Measurements from ENCODE around the gene DENND1C.
"Not testable (repeated sequence)": the region's sequence is repeated elsewhere in the genome, so short reads cannot be mapped to it uniquely, and the experiment has no call there.

DENND1C gene

GRCh38 chr19:6481541-6482342, at the start of gene DENND1C:
DENND1C (minus strand) TSS chr19:6481787; CDS start chr19:6481695, 92 bp downstream.
- peak; percentile 42 for DNase-seq

- peak; percentile 91 for DNase-seq
Measured at GRCh38 chr19:6530386-6531162, 49.0 kb upstream of the DENND1C start, which contains the start of gene TNFSF9. TNFSF9 (plus strand) TSS chr19:6531026; CDS start chr19:6531037, 11 bp downstream.

- no peak for DNase-seq
Measured at GRCh38 chr19:6529937-6530385, 48.4 kb upstream of the DENND1C start.

- no peak for DNase-seq
Measured at GRCh38 chr19:6529351-6529750, 47.8 kb upstream of the DENND1C start.

GRCh38 chr19:6528544-6529121, 47.0 kb upstream of the DENND1C start:
- peak; percentile 41 for DNase-seq

- no peak for DNase-seq
Measured at GRCh38 chr19:6527893-6528543, 46.4 kb upstream of the DENND1C start.

GRCh38 chr19:6524311-6524710, 42.7 kb upstream of the DENND1C start:
- peak; percentile 43 for DNase-seq

GRCh38 chr19:6522712-6523111, 41.1 kb upstream of the DENND1C start:
- DNase-seq, result no peak

- peak; percentile 32 for DNase-seq
Measured at GRCh38 chr19:6521718-6522646, 40.4 kb upstream of the DENND1C start.

GRCh38 chr19:6519289-6519688, 37.7 kb upstream of the DENND1C start:
- peak; percentile 37 for DNase-seq

- no peak for DNase-seq
Measured at GRCh38 chr19:6518145-6518911, 36.7 kb upstream of the DENND1C start.

- DNase-seq, result peak; percentile 92
Measured at GRCh38 chr19:6516659-6517291, 35.2 kb upstream of the DENND1C start.

GRCh38 chr19:6516018-6516658, 34.6 kb upstream of the DENND1C start:
- peak; percentile 96 for DNase-seq

- no peak for DNase-seq
Measured at GRCh38 chr19:6514926-6515544, 33.4 kb upstream of the DENND1C start.

- no peak for DNase-seq
Measured at GRCh38 chr19:6514089-6514488, 32.5 kb upstream of the DENND1C start.

- no peak for DNase-seq
Measured at GRCh38 chr19:6510618-6511017, 29.0 kb upstream of the DENND1C start.

GRCh38 chr19:6509118-6509971, 27.8 kb upstream of the DENND1C start:
- no peak for DNase-seq

- not testable (repeated sequence) for DNase-seq
Measured at GRCh38 chr19:6508028-6508771, 26.6 kb upstream of the DENND1C start.
